Activated naive CD8-positive, alpha-beta T cell treated with anti-CD3 and anti-CD28 coated beads, Interleukin-2, amount 50 U/mL, for 24 hours (primary cell): ENCODE measurements around the gene YY1.
A peak's percentile ranks its signal among the peaks of the same experiment; 100 is the strongest.
"Not testable (repeated sequence)": the region's sequence is repeated elsewhere in the genome, so short reads cannot be mapped to it uniquely, and the experiment has no call there.

Experiments used
- ATAC-seq: fragments of 150-1000 bp; cut with Tn5 transposase; one replicate; pipeline ENCODE4 v1.10.0; 2021
- DNase-seq: peaks from one replicate; pipeline ENCODE4 v3.0.0; 2021
- H3K27ac Mint-ChIP-seq: one replicate; pipeline ENCODE4 v1.8.0; 2021; ENCODE audit warnings: mild to moderate bottlenecking, mixed read lengths
- H3K27me3 Mint-ChIP-seq: one replicate; pipeline ENCODE4 v1.8.0; 2021; ENCODE audit warnings: mixed read lengths
- H3K36me3 Mint-ChIP-seq: one replicate; pipeline ENCODE4 v1.8.0; 2021; ENCODE audit warnings: low read depth, mixed read lengths
- H3K4me1 Mint-ChIP-seq: one replicate; pipeline ENCODE4 v1.8.0; 2021; ENCODE audit warnings: mixed read lengths
- H3K4me3 Mint-ChIP-seq: one replicate; pipeline ENCODE4 v1.8.0; 2021; ENCODE audit warnings: mild to moderate bottlenecking, moderate library complexity, mixed read lengths
- H3K9me3 Mint-ChIP-seq: one replicate; pipeline ENCODE4 v1.8.0; 2021; ENCODE audit warnings: mixed read lengths

Gene YY1

GRCh38 chr14:100279563-100279962 lies 40.6 kb downstream of the YY1 start:
- H3K27me3 Mint-ChIP-seq: no peaks in the 10 kb centered on the region
- H3K4me1 Mint-ChIP-seq: peaks cover 35% of the 10 kb centered on the region

GRCh38 chr14:100281286-100282082 lies 42.5 kb downstream of the YY1 start:
- no peaks in the 10 kb centered on the region for H3K27me3 Mint-ChIP-seq
- ATAC-seq: no peak
- no peak overlapping the region for H3K4me3 Mint-ChIP-seq
- H3K9me3 Mint-ChIP-seq: no peaks in the 10 kb centered on the region
- no peak for DNase-seq
- peaks cover 26% of the 10 kb centered on the region for H3K4me1 Mint-ChIP-seq
- H3K27ac Mint-ChIP-seq: peak overlapping the region; percentile 72
- peaks cover 18% of the 10 kb centered on the region for H3K36me3 Mint-ChIP-seq

More at GRCh38 chr14:100279563-100279962, 40.6 kb downstream of the YY1 start:
- ATAC-seq: no peak
- H3K9me3 Mint-ChIP-seq: no peaks in the 10 kb centered on the region
- DNase-seq: no peak
- no peak overlapping the region for H3K4me3 Mint-ChIP-seq
- peak overlapping the region; percentile 0 for H3K27ac Mint-ChIP-seq
- H3K36me3 Mint-ChIP-seq: peaks cover 37% of the 10 kb centered on the region

GRCh38 chr14:100282083-100282350 lies 43.1 kb downstream of the YY1 start:
- peaks cover 26% of the 10 kb centered on the region for H3K4me1 Mint-ChIP-seq
- no peak overlapping the region for H3K4me3 Mint-ChIP-seq
- no peak for DNase-seq
- H3K9me3 Mint-ChIP-seq: no peaks in the 10 kb centered on the region
- no peaks in the 10 kb centered on the region for H3K27me3 Mint-ChIP-seq
- H3K36me3 Mint-ChIP-seq: peaks cover 16% of the 10 kb centered on the region
- no peak for ATAC-seq
- peak overlapping the region; percentile 72 for H3K27ac Mint-ChIP-seq

GRCh38 chr14:100282766-100283419 lies 43.9 kb downstream of the YY1 start:
- ATAC-seq (no peak), DNase-seq (no peak)
- Mint-ChIP-seq H3K27ac (no peak overlapping the region), H3K4me3 (no peak overlapping the region), H3K36me3 (peaks cover 11% of the 10 kb centered on the region), H3K4me1 (peaks cover 21% of the 10 kb centered on the region), H3K27me3 (no peaks in the 10 kb centered on the region), H3K9me3 (no peaks in the 10 kb centered on the region)

GRCh38 chr14:100283436-100283835 lies 44.5 kb downstream of the YY1 start:
- H3K9me3 Mint-ChIP-seq, H3K27ac Mint-ChIP-seq, DNase-seq, H3K4me3 Mint-ChIP-seq, H3K27me3 Mint-ChIP-seq, ATAC-seq: not testable (repeated sequence)
- Mint-ChIP-seq H3K36me3 (peaks cover 11% of the 10 kb centered on the region), H3K4me1 (peaks cover 19% of the 10 kb centered on the region)

- no peaks in the 10 kb centered on the region for H3K27me3 Mint-ChIP-seq
- ATAC-seq (no peak), DNase-seq (no peak)
- H3K9me3 Mint-ChIP-seq: no peaks in the 10 kb centered on the region
- peak overlapping the region; percentile 32 for H3K4me3 Mint-ChIP-seq
- peaks cover 11% of the 10 kb centered on the region for H3K36me3 Mint-ChIP-seq
- peaks cover 12% of the 10 kb centered on the region for H3K4me1 Mint-ChIP-seq
- peak overlapping the region; percentile 57 for H3K27ac Mint-ChIP-seq
Observed at GRCh38 chr14:100283984-100284881, 45.3 kb downstream of the YY1 start.

GRCh38 chr14:100285021-100285912 lies 46.3 kb downstream of the YY1 start:
- DNase-seq (peak; percentile 88), ATAC-seq (peak; percentile 90)
- no peak overlapping the region for H3K27ac Mint-ChIP-seq
- no peaks in the 10 kb centered on the region for H3K9me3 Mint-ChIP-seq
- H3K4me1 Mint-ChIP-seq: peaks cover 10% of the 10 kb centered on the region
- peak overlapping the region; percentile 75 for H3K4me3 Mint-ChIP-seq
- peaks cover 6% of the 10 kb centered on the region for H3K36me3 Mint-ChIP-seq
- H3K27me3 Mint-ChIP-seq: no peaks in the 10 kb centered on the region

- ATAC-seq: no peak
- Mint-ChIP-seq H3K27me3 (no peaks in the 10 kb centered on the region), H3K4me1 (peaks cover 8% of the 10 kb centered on the region), H3K9me3 (no peaks in the 10 kb centered on the region), H3K27ac (peak overlapping the region; percentile 74), H3K4me3 (peak overlapping the region; percentile 75), H3K36me3 (peaks cover 2% of the 10 kb centered on the region)
- DNase-seq: no peak
Observed at GRCh38 chr14:100285913-100286400, 47.0 kb downstream of the YY1 start.

- no peaks in the 10 kb centered on the region for H3K9me3 Mint-ChIP-seq
- DNase-seq (no peak), ATAC-seq (no peak)
- no peaks in the 10 kb centered on the region for H3K27me3 Mint-ChIP-seq
- H3K27ac Mint-ChIP-seq: no peak overlapping the region
- no peak overlapping the region for H3K4me3 Mint-ChIP-seq
- H3K4me1 Mint-ChIP-seq: peaks cover 8% of the 10 kb centered on the region
- H3K36me3 Mint-ChIP-seq: peaks cover 2% of the 10 kb centered on the region
Observed at GRCh38 chr14:100286484-100287191, 47.7 kb downstream of the YY1 start.

GRCh38 chr14:100287202-100287997 lies 48.5 kb downstream of the YY1 start:
- no peaks in the 10 kb centered on the region for H3K27me3 Mint-ChIP-seq
- no peak for DNase-seq
- H3K36me3 Mint-ChIP-seq: peaks cover 2% of the 10 kb centered on the region
- H3K27ac Mint-ChIP-seq: no peak overlapping the region
- no peak overlapping the region for H3K4me3 Mint-ChIP-seq
- no peak for ATAC-seq
- H3K4me1 Mint-ChIP-seq: peaks cover 8% of the 10 kb centered on the region
- no peaks in the 10 kb centered on the region for H3K9me3 Mint-ChIP-seq

GRCh38 chr14:100287998-100288295 lies 49.0 kb downstream of the YY1 start:
- not testable (repeated sequence) for H3K27me3 Mint-ChIP-seq, DNase-seq, ATAC-seq, H3K4me3 Mint-ChIP-seq, H3K9me3 Mint-ChIP-seq, H3K36me3 Mint-ChIP-seq, H3K27ac Mint-ChIP-seq, H3K4me1 Mint-ChIP-seq

- Mint-ChIP-seq H3K27me3 (no peaks in the 10 kb centered on the region), H3K9me3 (no peaks in the 10 kb centered on the region), H3K4me1 (peaks cover 8% of the 10 kb centered on the region), H3K36me3 (no peaks in the 10 kb centered on the region), H3K27ac (no peak overlapping the region), H3K4me3 (no peak overlapping the region)
- ATAC-seq (no peak), DNase-seq (no peak)
Observed at GRCh38 chr14:100288382-100289185, 49.6 kb downstream of the YY1 start.
